ENCODE results near the gene SBF2. TPM values are rescaled to one million over a fixed set of nuclear protein-coding genes. Genes with fewer than 3 reads are reported as not detected.
"Not testable (repeated sequence)": the region's sequence is repeated elsewhere in the genome, so short reads cannot be mapped to it uniquely, and the experiment has no call there.

SBF2 gene
- total RNA-seq, 3 donors from 2014 or later (not counting 1 experiment from before 2014, with no cell fraction given), result 25.2 to 26.9 (median 26.3) TPM

DNA sequence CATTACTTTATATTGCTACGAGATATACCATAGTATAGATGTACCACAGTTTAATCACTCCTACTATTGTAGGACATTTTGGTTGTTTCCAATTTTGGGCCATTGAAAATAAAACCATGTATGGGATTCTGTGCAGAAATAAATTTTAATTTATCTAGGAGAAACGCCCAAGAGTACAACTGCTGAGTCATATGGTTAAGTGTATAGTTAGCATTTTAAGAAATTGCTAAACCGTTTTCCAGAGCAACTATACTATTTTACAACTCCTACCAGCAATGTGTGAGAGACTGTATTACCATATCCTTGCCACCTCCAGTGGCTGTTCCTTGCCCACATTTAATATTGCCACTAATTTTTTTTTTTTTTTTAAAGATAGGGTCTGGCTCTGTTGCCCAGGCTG is 163.1 kb downstream of the SBF2 start:
- no peak for DNase-seq
- Histone ChIP-seq H3K27me3 (ENCODE audit: control insufficient read depth, insufficient read depth, low read length) (no peaks in the 10 kb centered on the region), H3K27ac (ENCODE audit: low read length) (no peak overlapping the region), H3K36me3 (ENCODE audit: control insufficient read depth, insufficient read depth, low read length) (no peaks in the 10 kb centered on the region), H3K4me3 (ENCODE audit: low read length) (no peak overlapping the region), H3K9me3 (ENCODE audit: control insufficient read depth, insufficient read depth, low read length) (peaks cover 3% of the 10 kb centered on the region), H3K4me1 (ENCODE audit: control insufficient read depth, insufficient read depth, low read length) (no peaks in the 10 kb centered on the region)
- WGBS (ENCODE audit: insufficient coverage), result no CpG with 5 or more reads among the region's 3 CpGs
- TF ChIP-seq, protein P1, sequence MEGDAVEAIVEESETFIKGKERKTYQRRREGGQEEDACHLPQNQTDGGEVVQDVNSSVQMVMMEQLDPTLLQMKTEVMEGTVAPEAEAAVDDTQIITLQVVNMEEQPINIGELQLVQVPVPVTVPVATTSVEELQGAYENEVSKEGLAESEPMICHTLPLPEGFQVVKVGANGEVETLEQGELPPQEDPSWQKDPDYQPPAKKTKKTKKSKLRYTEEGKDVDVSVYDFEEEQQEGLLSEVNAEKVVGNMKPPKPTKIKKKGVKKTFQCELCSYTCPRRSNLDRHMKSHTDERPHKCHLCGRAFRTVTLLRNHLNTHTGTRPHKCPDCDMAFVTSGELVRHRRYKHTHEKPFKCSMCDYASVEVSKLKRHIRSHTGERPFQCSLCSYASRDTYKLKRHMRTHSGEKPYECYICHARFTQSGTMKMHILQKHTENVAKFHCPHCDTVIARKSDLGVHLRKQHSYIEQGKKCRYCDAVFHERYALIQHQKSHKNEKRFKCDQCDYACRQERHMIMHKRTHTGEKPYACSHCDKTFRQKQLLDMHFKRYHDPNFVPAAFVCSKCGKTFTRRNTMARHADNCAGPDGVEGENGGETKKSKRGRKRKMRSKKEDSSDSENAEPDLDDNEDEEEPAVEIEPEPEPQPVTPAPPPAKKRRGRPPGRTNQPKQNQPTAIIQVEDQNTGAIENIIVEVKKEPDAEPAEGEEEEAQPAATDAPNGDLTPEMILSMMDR (IDR thresholded peaks at IDR 0.05), result no peak
- Mint-ChIP-seq H3K4me3 (no peak overlapping the region), H3K36me3 (no peaks in the 10 kb centered on the region), H3K4me1 (peaks cover 0 to 4% of the 10 kb centered on the region in 2 donors), H3K27me3 (ENCODE audit: low read depth in 2 of 2) (no peaks in the 10 kb centered on the region), H3K27ac (no peak overlapping the region), H3K9me3 (no peaks in the 10 kb centered on the region)
- ATAC-seq, result no peak
- intact Hi-C loops (cut with micrococcal nuclease), result no loop called here

DNA sequence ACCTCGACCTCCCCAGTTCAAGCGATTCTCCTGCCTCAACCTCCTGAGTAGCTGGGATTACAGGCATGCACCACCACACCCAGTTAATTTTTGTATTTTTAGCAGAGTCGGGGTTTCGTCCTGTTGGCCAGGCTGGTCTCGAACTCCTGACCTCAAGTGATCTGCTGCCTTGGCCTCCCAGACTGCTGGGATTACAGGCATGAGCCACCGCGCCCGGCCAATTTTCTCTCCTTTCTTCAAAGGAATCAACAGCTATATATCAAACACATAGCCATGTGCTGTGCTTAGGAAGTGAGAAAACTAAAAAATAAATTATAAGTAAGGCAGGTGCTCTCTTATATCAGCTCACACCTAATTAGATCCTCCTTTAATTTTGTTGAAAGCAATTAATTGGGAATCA is 164.8 kb downstream of the SBF2 start:
- H3K27me3 ChIP-seq (ENCODE audit: control insufficient read depth, insufficient read depth, low read length); H3K36me3 ChIP-seq (ENCODE audit: control insufficient read depth, insufficient read depth, low read length); intact Hi-C loops (cut with micrococcal nuclease); H3K27ac Mint-ChIP-seq; H3K4me1 Mint-ChIP-seq; H3K4me3 ChIP-seq (ENCODE audit: low read length); H3K9me3 Mint-ChIP-seq; H3K27ac ChIP-seq (ENCODE audit: low read length); ATAC-seq; H3K36me3 Mint-ChIP-seq; DNase-seq; H3K4me3 Mint-ChIP-seq; H3K4me1 ChIP-seq (ENCODE audit: control insufficient read depth, insufficient read depth, low read length); H3K9me3 ChIP-seq (ENCODE audit: control insufficient read depth, insufficient read depth, low read length); H3K27me3 Mint-ChIP-seq (ENCODE audit: low read depth in 2 of 2): not testable (repeated sequence)
- 91% methylated on average over 7 of the region's 8 CpGs for WGBS (ENCODE audit: insufficient coverage)

DNA sequence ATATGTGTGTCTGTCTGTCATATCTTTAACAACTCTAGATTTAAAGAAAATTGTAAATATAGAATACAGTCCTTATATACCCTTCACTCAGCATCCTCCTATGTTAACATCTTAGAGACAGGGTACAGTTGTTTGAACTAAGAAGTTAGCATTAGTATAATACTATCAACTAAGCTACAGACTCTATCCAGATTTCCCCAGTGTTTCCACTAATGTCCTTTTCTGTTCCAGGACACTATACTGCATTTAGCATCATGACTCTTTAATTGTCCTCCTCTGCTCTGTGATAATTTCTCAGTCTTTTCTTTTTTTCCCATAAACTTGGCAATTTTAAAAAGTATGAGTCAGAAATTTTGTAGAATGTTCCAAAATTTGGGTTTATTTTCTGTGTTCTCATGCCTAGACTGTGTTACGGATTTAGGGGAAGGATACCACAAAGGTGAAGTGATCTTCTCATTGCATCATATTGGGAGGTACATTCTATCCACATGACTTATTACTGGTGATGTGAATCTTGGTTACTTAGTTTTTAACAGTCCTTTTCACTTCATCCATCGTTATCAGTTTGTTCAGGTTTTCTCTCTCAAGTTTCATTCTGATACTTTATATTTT is 168.4 kb downstream of the SBF2 start:
- DNase-seq, result no peak
- H3K4me3 ChIP-seq (ENCODE audit: low read length), result no peak overlapping the region
- no peak overlapping the region for H3K27ac ChIP-seq (ENCODE audit: low read length)
- no peak overlapping the region for H3K4me3 Mint-ChIP-seq
- no peaks in the 10 kb centered on the region for H3K36me3 Mint-ChIP-seq
- no peaks in the 10 kb centered on the region for H3K36me3 ChIP-seq (ENCODE audit: control insufficient read depth, insufficient read depth, low read length)
- no peak for ATAC-seq
- no peaks in the 10 kb centered on the region for H3K9me3 ChIP-seq (ENCODE audit: control insufficient read depth, insufficient read depth, low read length)
- H3K9me3 Mint-ChIP-seq, result no peaks in the 10 kb centered on the region
- intact Hi-C loops (cut with micrococcal nuclease), result no loop called here
- no peak overlapping the region for H3K27ac Mint-ChIP-seq
- TF ChIP-seq, protein P1 (IDR thresholded peaks at IDR 0.05), result no peak
- 100% methylated on average over 1 of the region's 2 CpGs for WGBS (ENCODE audit: insufficient coverage)
- H3K4me1 Mint-ChIP-seq, result peaks cover 0 to 5% of the 10 kb centered on the region in 2 donors
- H3K27me3 Mint-ChIP-seq (ENCODE audit: low read depth in 2 of 2), result no peaks in the 10 kb centered on the region
- no peaks in the 10 kb centered on the region for H3K27me3 ChIP-seq (ENCODE audit: control insufficient read depth, insufficient read depth, low read length)
- H3K4me1 ChIP-seq (ENCODE audit: control insufficient read depth, insufficient read depth, low read length), result no peaks in the 10 kb centered on the region

DNA sequence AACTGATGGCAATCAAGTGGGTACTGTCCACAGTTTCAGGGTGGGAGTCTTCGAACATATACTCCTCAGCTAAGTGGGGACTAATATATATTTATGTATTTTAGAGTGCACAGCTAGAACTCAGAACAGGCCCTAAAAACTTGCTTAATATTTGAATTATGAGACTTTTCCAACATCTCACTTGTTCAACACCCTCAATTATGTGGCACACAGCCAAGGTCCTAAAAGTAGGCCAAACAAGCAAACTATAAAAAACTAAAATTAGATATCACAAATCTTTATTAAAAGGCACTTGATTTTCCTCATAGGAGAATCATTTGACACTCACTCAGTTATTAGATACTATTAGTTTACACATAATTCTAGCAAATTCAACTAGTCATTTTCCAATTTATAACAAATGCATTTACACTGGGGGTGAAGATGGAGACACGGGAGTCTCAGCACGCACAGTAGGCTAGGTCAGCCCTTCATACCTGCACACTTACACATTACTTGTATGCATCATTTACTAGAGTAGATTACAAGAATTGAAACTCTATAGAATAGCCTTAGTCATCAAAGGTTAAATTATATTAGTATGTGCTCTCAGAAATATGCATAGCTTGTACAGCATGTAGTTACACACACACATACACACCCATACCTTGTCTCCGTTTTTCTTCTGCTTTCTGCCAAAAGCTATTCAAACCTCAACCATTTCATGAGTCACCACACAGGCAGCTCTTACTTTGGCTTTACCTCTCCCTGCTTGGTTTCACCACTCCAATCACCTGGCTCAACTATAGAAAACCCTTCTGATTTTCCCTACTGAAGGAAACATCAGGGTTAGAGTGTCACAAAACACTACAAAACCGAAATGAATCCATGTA is 171.5 kb downstream of the SBF2 start:
- TF ChIP-seq, protein P1 (IDR thresholded peaks at IDR 0.05), result no peak
- H3K9me3 Mint-ChIP-seq, result no peaks in the 10 kb centered on the region
- Histone ChIP-seq H3K27me3 (ENCODE audit: control insufficient read depth, insufficient read depth, low read length) (no peaks in the 10 kb centered on the region), H3K9me3 (ENCODE audit: control insufficient read depth, insufficient read depth, low read length) (no peaks in the 10 kb centered on the region), H3K4me1 (ENCODE audit: control insufficient read depth, insufficient read depth, low read length) (no peaks in the 10 kb centered on the region), H3K4me3 (ENCODE audit: low read length) (no peak overlapping the region), H3K27ac (ENCODE audit: low read length) (no peak overlapping the region), H3K36me3 (ENCODE audit: control insufficient read depth, insufficient read depth, low read length) (no peaks in the 10 kb centered on the region)
- H3K4me3 Mint-ChIP-seq, result no peak overlapping the region
- ATAC-seq (no peak), DNase-seq (no peak)
- H3K36me3 Mint-ChIP-seq, result no peaks in the 10 kb centered on the region
- H3K27me3 Mint-ChIP-seq (ENCODE audit: low read depth in 2 of 2), result no peaks in the 10 kb centered on the region
- H3K27ac Mint-ChIP-seq, result no peak overlapping the region
- WGBS (ENCODE audit: insufficient coverage), result 71% methylated on average over 2 of the region's 5 CpGs
- intact Hi-C loops (cut with micrococcal nuclease), result no loop called here
- peaks cover 0 to 5% of the 10 kb centered on the region in 2 donors for H3K4me1 Mint-ChIP-seq

Data from natural killer cell (primary cell).